Measurements from ENCODE around the gene MED10.

DNA sequence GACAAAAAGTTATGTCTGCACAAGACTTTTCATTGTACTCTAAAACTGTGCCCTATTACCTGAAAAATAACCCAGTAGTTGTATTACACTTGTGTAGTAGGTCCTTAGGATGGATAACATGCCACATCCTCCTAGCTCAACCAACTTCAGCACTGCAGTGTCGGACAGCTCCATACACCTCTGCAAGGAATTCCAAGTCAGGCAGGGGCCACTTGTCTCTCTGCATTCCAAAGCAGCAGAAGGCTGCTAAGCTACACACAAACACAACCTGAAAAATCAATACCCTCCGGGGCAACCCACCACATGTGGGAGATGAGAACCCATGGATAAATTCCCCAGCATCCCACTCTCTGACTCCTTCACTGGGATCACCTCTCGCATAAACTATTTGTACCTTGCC, 50.2 kb downstream of the MED10 start:
- TF ChIP-seq EZH2 (IDR thresholded peaks at IDR 0.05) (no peak), POLR2AphosphoS5 (IDR thresholded peaks at IDR 0.05; ENCODE audit: borderline replicate concordance, low read depth, low read length) (no peak)

Data from SK-N-MC (cell line).